SIG-M5 treated with dmso at 0.1 percent for 504 hours (cell line): ENCODE data around the gene SLC39A8.

Source experiments
- DNase-seq: peaks from one replicate; lab custom pipeline; 2025; ENCODE audit not compliant: unreplicated experiment; lab: John Stamatoyannopoulos, UW

SLC39A8 gene

DNA sequence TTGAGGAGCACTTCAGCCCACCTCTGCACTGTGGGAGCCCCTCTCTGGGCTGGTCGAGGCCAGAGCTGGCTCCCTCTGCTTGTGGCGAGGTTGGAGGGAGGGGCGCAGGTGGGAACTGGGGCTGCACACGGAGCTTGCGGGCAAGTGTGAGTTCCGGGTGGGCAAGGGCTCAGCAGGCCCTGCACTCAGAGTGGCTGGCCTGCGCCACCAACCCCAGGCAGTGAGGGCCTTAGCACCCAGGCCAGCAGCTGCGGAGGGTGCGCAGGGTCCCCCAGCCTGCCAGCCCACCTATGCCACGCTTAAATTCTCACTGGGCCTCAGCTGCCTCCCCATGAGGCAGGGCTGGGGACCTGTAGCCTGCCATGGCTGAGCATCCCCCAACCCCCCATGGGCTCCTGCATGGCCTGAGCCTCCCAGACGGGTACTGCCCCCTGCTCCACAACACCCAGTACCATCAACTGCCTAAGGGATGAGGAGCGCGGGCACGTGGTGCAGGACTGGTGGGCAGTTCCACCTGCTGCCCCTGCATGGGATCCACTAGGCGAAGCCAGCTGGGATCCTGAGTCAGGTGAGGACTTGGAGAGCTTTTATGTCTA, 110.9 kb downstream of the SLC39A8 start:
- DNase-seq: no peak

DNA sequence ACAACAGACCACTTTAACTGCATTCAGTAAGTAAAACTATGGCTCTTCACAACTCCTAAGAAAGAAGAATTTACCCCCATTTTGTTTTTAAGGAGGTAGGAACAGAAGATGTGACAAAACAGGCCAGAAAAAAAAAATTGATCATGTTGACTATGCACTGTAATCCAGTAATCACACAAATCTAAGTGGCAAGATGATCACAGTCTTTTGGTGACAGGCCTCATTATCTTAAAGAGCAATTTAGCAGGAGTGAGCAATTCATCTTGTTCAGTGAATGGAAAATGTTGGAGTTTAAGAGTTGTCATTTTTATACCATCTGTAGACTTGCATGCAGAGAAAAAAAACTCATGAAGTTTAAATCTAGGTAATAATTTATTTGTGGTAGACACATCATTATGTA, 115.1 kb downstream of the SLC39A8 start:
- no peak for DNase-seq

DNA sequence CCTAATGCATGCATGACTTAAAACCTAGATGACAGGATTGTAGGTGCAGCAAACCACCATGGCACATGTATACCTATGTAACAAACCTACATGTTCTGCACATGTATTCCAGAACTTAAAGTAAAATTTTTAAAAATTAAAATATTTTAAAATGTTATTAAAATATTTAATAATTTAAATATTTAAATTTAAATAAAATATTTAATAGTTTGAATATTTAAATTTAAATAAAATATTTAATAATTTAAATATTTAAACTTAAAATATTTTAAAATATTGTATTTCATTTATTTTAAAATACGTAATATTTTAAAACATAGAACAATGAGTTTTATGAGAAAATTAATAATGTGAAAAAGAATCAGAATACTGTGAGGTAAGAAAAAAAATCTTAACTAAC, 117.9 kb downstream of the SLC39A8 start:
- DNase-seq: no peak

DNA sequence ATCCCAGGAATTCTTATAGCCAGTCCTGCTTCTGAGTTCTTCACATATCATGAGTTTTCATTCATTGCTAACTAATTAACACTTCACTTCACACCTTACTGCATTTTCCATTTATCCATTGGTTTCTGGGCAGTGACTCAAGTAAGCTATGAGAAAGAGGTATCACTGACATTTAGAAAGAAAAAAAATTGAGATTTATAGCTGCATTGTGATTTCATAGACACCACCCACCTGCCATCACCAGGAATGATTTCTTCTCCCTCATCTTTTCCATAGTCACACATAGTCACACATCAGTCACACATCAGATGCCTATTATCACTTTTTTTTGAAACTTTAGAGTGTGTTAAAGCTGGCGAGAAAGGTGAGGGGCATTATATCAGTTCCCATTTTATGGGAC, 121.8 kb downstream of the SLC39A8 start:
- no peak for DNase-seq

DNA sequence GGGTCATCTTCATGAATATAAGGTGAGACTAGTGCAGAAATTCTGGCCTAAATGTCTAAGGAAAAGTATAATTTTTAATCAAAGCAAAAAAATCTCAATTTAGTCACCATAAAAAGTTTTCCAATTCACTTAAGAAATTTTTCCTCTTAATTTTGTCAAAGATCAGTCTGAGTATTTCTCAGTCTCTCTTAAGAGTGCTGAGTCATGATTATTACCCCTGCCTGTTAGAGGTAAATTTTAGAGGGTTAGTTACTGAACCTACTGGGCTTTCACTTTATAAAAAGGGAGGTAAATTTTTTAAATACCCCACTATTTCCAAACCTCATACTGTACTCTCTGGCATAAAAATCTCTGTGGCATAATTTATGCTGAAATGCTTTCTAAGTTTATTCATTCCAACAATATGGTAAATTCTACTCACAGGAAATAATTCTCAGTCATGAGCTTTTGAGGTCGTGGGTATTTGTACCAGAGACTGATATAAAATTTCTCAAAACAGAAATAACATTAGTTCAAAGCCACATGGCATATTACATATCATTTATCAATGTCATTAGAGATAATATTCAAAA, 122.4 kb downstream of the SLC39A8 start:
- no peak for DNase-seq

DNA sequence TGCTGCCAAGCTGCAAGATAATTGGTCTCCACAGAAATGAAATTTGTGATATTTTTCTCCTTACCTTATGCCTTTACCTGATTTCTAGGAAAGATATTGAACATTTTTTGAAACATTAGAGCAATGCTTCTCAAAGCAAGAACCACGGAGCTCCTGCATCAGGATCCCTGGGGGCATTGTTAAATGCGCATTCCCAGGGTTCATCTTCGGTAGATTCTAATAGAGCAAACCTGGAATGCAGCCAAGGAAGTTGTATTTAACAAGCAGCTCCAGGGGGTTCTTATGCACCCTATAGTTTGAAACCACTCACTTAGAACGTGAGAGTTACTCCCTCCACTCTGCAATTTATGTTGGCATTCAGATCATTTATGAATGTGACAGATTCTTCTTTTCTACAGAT, 126.2 kb downstream of the SLC39A8 start:
- no peak for DNase-seq

DNA sequence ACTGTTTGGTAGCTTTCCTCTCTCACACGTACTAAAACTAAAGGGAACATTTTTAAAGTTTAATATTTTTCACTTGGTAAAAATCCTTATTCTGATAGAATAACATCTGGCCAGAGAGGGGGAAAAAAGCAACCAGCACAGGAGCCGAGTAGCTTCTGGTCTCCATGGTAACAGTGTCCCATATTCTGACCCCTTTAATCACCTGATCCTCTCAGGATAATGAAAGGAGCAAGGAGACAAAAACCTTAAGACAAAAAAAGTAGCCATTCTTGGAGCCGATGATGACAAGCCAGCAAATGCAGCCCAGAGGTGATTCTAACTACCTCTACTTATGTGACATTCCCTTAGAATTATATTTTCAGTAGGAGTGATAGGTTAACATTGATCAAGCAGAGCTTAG, 126.6 kb downstream of the SLC39A8 start:
- DNase-seq: no peak

GRCh38 chr4:102217775-102218355, 127.4 kb downstream of the SLC39A8 start:
- DNase-seq: no peak

GRCh38 chr4:102217345-102217744, 127.9 kb downstream of the SLC39A8 start:
- no peak for DNase-seq

GRCh38 chr4:102216666-102217065, 128.6 kb downstream of the SLC39A8 start:
- no peak for DNase-seq

DNA sequence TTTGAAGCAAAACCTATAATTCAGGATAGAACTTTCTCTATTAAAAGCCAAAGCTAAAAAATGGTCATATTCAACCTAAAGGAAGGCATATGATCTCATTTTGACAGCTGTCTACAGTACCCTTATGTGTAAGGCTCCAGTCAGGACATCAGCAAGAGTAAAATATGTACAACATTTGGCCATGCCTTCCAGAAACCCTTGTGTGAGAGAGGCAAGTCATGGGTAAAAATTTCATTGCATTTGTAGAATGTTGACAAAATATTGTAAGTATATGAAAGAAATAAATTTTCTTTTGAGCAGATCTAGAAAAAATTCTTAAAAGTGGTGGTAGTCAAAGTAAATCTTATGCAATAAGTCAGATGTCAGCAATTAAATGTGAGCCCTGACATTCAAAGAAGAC, 132.3 kb downstream of the SLC39A8 start:
- no peak for DNase-seq
